Smooth muscle cell (in vitro differentiated cells): ENCODE data around the gene JUP. TPM values are rescaled to one million over a fixed set of nuclear protein-coding genes. Genes with fewer than 3 reads are reported as not detected.

Source experiments
- DNase-seq: peaks from one replicate; lab custom pipeline; 2025; ENCODE audit not compliant: unreplicated experiment; lab: John Stamatoyannopoulos, UW
- H2AFZ ChIP-seq: fragments of 200-600 bp; sonication (generic); 2 replicates; pipeline ENCODE4 v1.6.0; 2016; ENCODE audit warnings: antibody characterized with exemption, low read depth, mild to moderate bottlenecking
- H3F3A ChIP-seq: fragments of 200-600 bp; sonication (generic); 2 replicates; pipeline ENCODE4 v1.6.0; 2017; ENCODE audit warnings: antibody characterized with exemption, low read depth
- H3K27ac ChIP-seq: fragments of 200-600 bp; sonication (generic); 2 replicates; pipeline ENCODE4 v1.5.1; 2016; ENCODE audit warnings: low read depth, mild to moderate bottlenecking
- H3K27me3 ChIP-seq: fragments of 200-600 bp; sonication (generic); 2 replicates; pipeline ENCODE4 v1.6.1; 2016; ENCODE audit warnings: low read depth, mild to moderate bottlenecking
- H3K36me3 ChIP-seq: fragments of 200-600 bp; sonication (generic); 2 replicates; pipeline ENCODE4 v1.5.1; 2016; ENCODE audit warnings: low read depth
- H3K4me1 ChIP-seq: fragments of 200-600 bp; sonication (generic); 2 replicates; pipeline ENCODE4 v1.5.1; 2016; ENCODE audit warnings: low read depth
- H3K4me2 ChIP-seq: fragments of 200-600 bp; sonication (generic); 2 replicates; pipeline ENCODE4 v1.6.0; 2016; ENCODE audit warnings: mild to moderate bottlenecking
- H3K4me3 ChIP-seq: fragments of 200-600 bp; sonication (generic); 2 replicates; pipeline ENCODE4 v1.5.1; 2016; ENCODE audit warnings: mild to moderate bottlenecking
- H3K79me2 ChIP-seq: fragments of 200-600 bp; sonication (generic); 2 replicates; pipeline ENCODE4 v1.6.0; 2016; ENCODE audit warnings: low read depth, mild to moderate bottlenecking
- H3K9ac ChIP-seq: fragments of 200-600 bp; sonication (generic); 2 replicates; pipeline ENCODE4 v1.6.0; 2016; ENCODE audit warnings: low read depth
- H3K9me3 ChIP-seq: fragments of 200-600 bp; sonication (generic); replicated peaks from 2 replicates; pipeline ENCODE4 v1.5.1; 2016; ENCODE audit warnings: low read depth
- H4K20me1 ChIP-seq: fragments of 200-600 bp; sonication (generic); 2 replicates; pipeline ENCODE4 v1.6.0; 2016; ENCODE audit warnings: low read depth
- WGBS: methylation state at CpG from one replicate; pipeline ENCODE4 v1.1.7; 2016; ENCODE audit warnings: low lambda C conversion rate; 5-methylcytosine and 5-hydroxymethylcytosine counted together
- polyA plus RNA-seq: library from polyadenylated mRNA; unstranded; fragments of >200 nt; fragmentation: Nextera tagmentation; extraction: Ambion mirVana; gene quantifications from 2 replicates; pipeline ENCODE4 v1.2.1, GENCODE V29; 2016
- total RNA-seq: library from RNA; depleted of rRNA; stranded (reverse); fragments of >200 nt; gene quantifications from 2 replicates; pipeline ENCODE4 v1.2.3, GENCODE V29; 2014
- TF ChIP-seq, protein P1 (sequence below): fragments of 200-600 bp; sonication (generic); IDR thresholded peaks from 2 replicates; pipeline ENCODE4 v1.5.1; 2017; ENCODE audit warnings: borderline replicate concordance, mild to moderate bottlenecking, antibody characterized with exemption; ENCODE audit not compliant: insufficient read depth, poor library complexity, severe bottlenecking

The JUP gene
- total and polyA plus RNA-seq, 2 experiments from 2014 or later = 124 to 238 TPM

DNA sequence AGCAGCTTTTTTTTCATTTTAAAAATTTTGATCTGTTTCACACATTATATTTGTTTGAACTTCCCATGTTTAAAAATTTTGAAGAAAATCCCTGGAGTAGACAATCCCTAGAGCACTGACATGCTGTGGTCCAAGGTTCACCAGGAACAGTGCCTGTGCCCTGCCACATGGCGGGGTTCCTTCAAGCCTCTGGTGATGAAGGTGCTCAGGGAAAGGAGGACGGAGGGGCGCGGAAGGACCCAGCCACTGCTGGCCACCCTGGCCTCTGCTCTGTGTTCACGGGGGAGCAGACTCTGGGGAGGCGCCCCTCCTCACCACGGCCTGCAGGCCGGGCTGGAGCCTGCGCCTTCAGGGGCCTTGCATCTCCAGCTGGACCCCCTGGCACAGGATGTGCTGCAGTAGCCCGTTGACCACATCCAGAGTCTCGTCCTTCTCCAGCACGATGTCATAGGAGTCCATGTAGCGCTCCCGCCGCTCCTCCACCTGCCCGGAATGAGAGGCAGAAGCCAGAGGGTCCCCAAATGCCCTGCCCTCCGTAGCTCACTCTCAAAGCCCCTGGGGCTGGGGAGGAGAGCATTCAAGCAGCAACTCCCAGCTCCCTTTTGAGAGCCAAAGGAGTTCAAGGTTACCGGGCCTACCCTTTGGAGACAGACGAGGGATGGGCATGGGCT lies 38.8 kb upstream of the JUP start:
- H3K36me3 ChIP-seq = no peaks in the 10 kb centered on the region
- H3K4me2 ChIP-seq = no peak overlapping the region

DNA sequence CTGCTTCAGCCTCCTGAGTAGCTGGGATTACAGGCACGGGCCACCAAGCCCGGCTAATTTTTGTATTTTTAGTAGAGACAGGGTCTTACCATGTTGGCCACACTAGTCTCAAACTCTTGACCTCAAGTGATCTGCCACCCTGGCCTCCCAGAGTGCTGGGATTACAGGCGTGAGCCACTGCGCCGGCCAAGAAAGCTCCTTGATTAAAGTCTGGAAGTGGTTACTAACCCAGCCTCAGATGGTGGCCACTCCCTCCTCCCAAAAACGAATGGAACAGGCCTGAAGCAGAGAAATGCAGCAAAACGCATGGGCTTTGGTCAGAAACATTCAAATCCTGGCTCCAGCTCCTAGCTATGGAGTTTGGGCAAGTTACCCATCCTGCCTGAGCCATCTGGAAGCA lies 37.6 kb upstream of the JUP start:
- H3K27ac ChIP-seq = no peak overlapping the region
- no peaks in the 10 kb centered on the region for H3K27me3 ChIP-seq
- no peak overlapping the region for H3K4me3 ChIP-seq
- H4K20me1 ChIP-seq = peaks cover 48% of the 10 kb centered on the region
- peaks cover 6% of the 10 kb centered on the region for H3F3A ChIP-seq
- H3K4me2 ChIP-seq = no peak overlapping the region
- TF ChIP-seq, protein P1, sequence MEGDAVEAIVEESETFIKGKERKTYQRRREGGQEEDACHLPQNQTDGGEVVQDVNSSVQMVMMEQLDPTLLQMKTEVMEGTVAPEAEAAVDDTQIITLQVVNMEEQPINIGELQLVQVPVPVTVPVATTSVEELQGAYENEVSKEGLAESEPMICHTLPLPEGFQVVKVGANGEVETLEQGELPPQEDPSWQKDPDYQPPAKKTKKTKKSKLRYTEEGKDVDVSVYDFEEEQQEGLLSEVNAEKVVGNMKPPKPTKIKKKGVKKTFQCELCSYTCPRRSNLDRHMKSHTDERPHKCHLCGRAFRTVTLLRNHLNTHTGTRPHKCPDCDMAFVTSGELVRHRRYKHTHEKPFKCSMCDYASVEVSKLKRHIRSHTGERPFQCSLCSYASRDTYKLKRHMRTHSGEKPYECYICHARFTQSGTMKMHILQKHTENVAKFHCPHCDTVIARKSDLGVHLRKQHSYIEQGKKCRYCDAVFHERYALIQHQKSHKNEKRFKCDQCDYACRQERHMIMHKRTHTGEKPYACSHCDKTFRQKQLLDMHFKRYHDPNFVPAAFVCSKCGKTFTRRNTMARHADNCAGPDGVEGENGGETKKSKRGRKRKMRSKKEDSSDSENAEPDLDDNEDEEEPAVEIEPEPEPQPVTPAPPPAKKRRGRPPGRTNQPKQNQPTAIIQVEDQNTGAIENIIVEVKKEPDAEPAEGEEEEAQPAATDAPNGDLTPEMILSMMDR = no peak
- no peaks in the 10 kb centered on the region for H3K79me2 ChIP-seq
- no peak overlapping the region for H2AFZ ChIP-seq
- H3K9me3 ChIP-seq = no peaks in the 10 kb centered on the region
- DNase-seq = no peak
- H3K4me1 ChIP-seq = no peaks in the 10 kb centered on the region
- 54% methylated on average over 7 of the region's 7 CpGs for WGBS
- H3K36me3 ChIP-seq = no peaks in the 10 kb centered on the region
- no peak overlapping the region for H3K9ac ChIP-seq

More for the DNA sequence above, 38.8 kb upstream of the JUP start:
- H3K27ac ChIP-seq = no peak overlapping the region
- peaks cover 35% of the 10 kb centered on the region for H4K20me1 ChIP-seq
- H3K9me3 ChIP-seq = no peaks in the 10 kb centered on the region
- H3K9ac ChIP-seq = no peak overlapping the region
- no peaks in the 10 kb centered on the region for H3K4me1 ChIP-seq
- TF ChIP-seq, protein P1 = no peak
- H3K27me3 ChIP-seq = no peaks in the 10 kb centered on the region
- H2AFZ ChIP-seq = no peak overlapping the region
- no peak for DNase-seq
- 96% methylated on average over 19 of the region's 19 CpGs for WGBS
- no peak overlapping the region for H3K4me3 ChIP-seq
- H3K79me2 ChIP-seq = no peaks in the 10 kb centered on the region
- no peaks in the 10 kb centered on the region for H3F3A ChIP-seq

DNA sequence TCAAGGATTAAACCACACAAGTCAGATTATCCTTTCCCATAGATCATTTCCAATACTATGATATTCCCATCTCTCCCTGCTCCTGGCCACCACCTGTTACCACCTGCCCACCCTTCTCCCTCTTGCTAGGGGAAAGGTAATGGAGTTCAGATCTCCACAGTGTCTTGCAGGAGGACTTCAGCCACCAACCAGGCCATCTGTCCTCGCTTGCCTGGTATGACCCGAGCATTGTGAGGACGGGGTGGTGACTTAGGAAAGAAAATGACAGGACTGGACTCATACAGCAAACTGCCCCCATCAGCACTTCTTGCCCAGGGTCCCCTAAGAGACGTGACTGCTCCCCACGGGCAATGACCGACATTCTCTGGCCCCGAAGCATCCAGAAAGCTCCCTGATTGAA lies 37.1 kb upstream of the JUP start:
- WGBS = 93% methylated on average over 7 of the region's 7 CpGs
- Histone ChIP-seq H3K27me3 (no peaks in the 10 kb centered on the region), H3K36me3 (no peaks in the 10 kb centered on the region), H3K4me3 (no peak overlapping the region), H2AFZ (no peak overlapping the region), H4K20me1 (peaks cover 53% of the 10 kb centered on the region), H3K9me3 (no peaks in the 10 kb centered on the region), H3K79me2 (no peaks in the 10 kb centered on the region), H3F3A (peaks cover 6% of the 10 kb centered on the region), H3K4me2 (no peak overlapping the region), H3K4me1 (no peaks in the 10 kb centered on the region), H3K27ac (no peak overlapping the region), H3K9ac (no peak overlapping the region)
- DNase-seq = no peak
- TF ChIP-seq, protein P1 = no peak

DNA sequence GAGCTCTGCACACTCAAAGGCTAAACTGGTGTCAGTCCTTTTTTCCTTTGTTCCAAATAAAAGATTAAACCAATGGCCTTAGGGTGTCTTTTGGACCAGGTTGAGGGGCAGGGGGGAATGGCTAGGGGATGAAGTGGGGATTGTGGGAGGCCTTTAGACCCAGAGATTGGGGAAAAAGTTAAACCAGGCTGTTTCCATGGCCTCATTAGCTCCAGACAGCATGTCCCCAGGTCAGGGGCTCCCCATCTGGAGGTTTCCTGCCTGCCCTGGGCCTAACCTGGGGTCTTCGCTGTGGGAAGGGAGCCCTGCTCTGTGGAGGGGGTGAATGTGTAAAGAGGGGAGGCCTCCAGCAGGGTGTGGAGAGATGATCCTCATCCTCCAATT lies 36.6 kb upstream of the JUP start:
- TF ChIP-seq, protein P1 = no peak
- H3K36me3 ChIP-seq = no peaks in the 10 kb centered on the region
- H3K79me2 ChIP-seq = no peaks in the 10 kb centered on the region
- no peak overlapping the region for H2AFZ ChIP-seq
- no peaks in the 10 kb centered on the region for H3K27me3 ChIP-seq
- H3K9ac ChIP-seq = no peak overlapping the region
- H3F3A ChIP-seq = peaks cover 6% of the 10 kb centered on the region
- H4K20me1 ChIP-seq = peaks cover 57% of the 10 kb centered on the region
- DNase-seq = no peak
- no peak overlapping the region for H3K4me2 ChIP-seq
- no peak overlapping the region for H3K27ac ChIP-seq
- H3K4me1 ChIP-seq = no peaks in the 10 kb centered on the region
- WGBS = 94% methylated on average over 1 of the region's 1 CpG
- no peaks in the 10 kb centered on the region for H3K9me3 ChIP-seq
- H3K4me3 ChIP-seq = no peak overlapping the region
